Adipocyte (in vitro differentiated cells): Measurements from ENCODE around the gene LYSMD2.

Experiments used
- DNase-seq: peaks from one replicate; pipeline ENCODE4 v3.0.0-alpha.2; 2015; ENCODE audit warnings: low read depth
- H3K27me3 ChIP-seq: replicated peaks from 2 replicates; pipeline ENCODE4 v1.7.0; 2013; ENCODE audit warnings: mild to moderate bottlenecking, low read length, moderate library complexity; ENCODE audit not compliant: control insufficient read depth, insufficient read depth
- H3K36me3 ChIP-seq: 2 replicates; pipeline ENCODE4 v1.7.0; 2013; ENCODE audit warnings: low read length, mild to moderate bottlenecking, moderate library complexity; ENCODE audit not compliant: control insufficient read depth, insufficient read depth, severe bottlenecking
- H3K4me1 ChIP-seq: 2 replicates; pipeline ENCODE4 v1.7.0; 2013; ENCODE audit warnings: mild to moderate bottlenecking, low read length, moderate library complexity; ENCODE audit not compliant: control insufficient read depth, insufficient read depth
- H3K4me3 ChIP-seq: 2 replicates; pipeline ENCODE4 v1.7.0; 2013; ENCODE audit warnings: mild to moderate bottlenecking, low read length, moderate library complexity
- H3K9ac ChIP-seq: 2 replicates; pipeline ENCODE4 v1.7.0; 2013; ENCODE audit warnings: mild to moderate bottlenecking, low read length, moderate library complexity
- H3K9me3 ChIP-seq: 2 replicates; pipeline ENCODE4 v1.7.0; 2013; ENCODE audit warnings: mild to moderate bottlenecking, low read length, moderate library complexity; ENCODE audit not compliant: control insufficient read depth

LYSMD2 gene

GRCh38 chr15:51681303-51681963 lies 56.0 kb downstream of the LYSMD2 start, which contains the start of gene SCG3:
TSS of gene SCG3 (plus strand) at chr15:51681503. CDS start at chr15:51681756, 253 bp downstream.
- peaks cover 3% of the 10 kb centered on the region for H3K4me1 ChIP-seq

DNA sequence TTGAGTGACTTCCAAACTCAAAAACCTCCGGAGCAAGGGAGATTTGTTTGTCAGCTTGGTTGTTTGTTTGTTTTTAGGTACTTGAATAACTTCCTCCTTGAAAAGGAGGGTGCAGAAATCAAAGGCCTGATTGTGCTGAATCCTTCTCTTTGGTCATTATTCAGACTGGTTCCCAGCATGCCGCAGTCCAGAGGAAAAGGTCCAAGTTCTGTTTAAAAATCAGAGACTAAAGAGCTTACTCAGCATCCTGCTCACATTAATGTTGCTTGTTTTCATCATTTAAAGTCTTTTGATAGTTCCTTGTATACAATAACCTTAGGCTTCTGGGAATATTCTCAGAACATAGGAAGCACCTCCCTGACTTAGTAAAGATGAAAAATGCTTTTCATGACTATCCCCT lies 57.1 kb downstream of the LYSMD2 start:
- DNase-seq: no peak
- Histone ChIP-seq H3K9ac (no peak overlapping the region), H3K4me3 (no peak overlapping the region), H3K4me1 (peaks cover 3% of the 10 kb centered on the region), H3K9me3 (no peaks in the 10 kb centered on the region), H3K27me3 (peaks cover 41% of the 10 kb centered on the region), H3K36me3 (no peaks in the 10 kb centered on the region)

More at GRCh38 chr15:51681303-51681963, 56.0 kb downstream of the LYSMD2 start, which contains the start of gene SCG3:
- Histone ChIP-seq H3K4me3 (no peak within 1 kb of the TSS), H3K9me3 (no peaks in the 10 kb centered on the region), H3K9ac (no peak within 1 kb of the TSS), H3K36me3 (no peaks in the 10 kb centered on the region), H3K27me3 (peaks cover 45% of the 10 kb centered on the region)
- peak; percentile 60 for DNase-seq

DNA sequence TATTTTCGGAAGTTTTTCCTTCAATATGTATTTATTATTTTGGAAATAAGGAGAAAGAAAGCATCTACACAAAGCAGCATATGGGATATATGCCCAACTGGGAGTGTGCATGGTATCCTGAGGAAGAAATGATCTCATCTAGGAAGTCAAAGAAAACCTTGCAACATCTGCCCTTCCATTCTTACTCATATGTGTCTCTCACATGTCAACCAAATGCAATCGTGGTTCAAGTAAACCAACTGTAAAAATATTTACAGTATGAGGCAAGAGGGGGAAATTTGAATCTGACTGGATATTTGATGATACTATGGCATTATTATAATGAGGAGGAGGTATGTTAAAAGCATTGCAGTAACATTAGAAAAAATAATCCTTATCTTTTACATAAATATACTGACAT lies 59.4 kb downstream of the LYSMD2 start:
- peaks cover 32% of the 10 kb centered on the region for H3K27me3 ChIP-seq
- H3K9me3 ChIP-seq: no peaks in the 10 kb centered on the region
- no peak overlapping the region for H3K4me3 ChIP-seq
- H3K4me1 ChIP-seq: peaks cover 3% of the 10 kb centered on the region
- H3K9ac ChIP-seq: no peak overlapping the region
- H3K36me3 ChIP-seq: no peaks in the 10 kb centered on the region
- no peak for DNase-seq

GRCh38 chr15:51677452-51677851 lies 60.0 kb downstream of the LYSMD2 start:
- no peak overlapping the region for H3K9ac ChIP-seq
- H3K27me3 ChIP-seq: peaks cover 26% of the 10 kb centered on the region
- H3K4me1 ChIP-seq: peaks cover 3% of the 10 kb centered on the region
- no peaks in the 10 kb centered on the region for H3K36me3 ChIP-seq
- no peaks in the 10 kb centered on the region for H3K9me3 ChIP-seq
- no peak for DNase-seq
- no peak overlapping the region for H3K4me3 ChIP-seq

- H3K36me3 ChIP-seq: no peaks in the 10 kb centered on the region
- H3K27me3 ChIP-seq: peaks cover 26% of the 10 kb centered on the region
- H3K9ac ChIP-seq: no peak overlapping the region
- H3K4me3 ChIP-seq: no peak overlapping the region
- DNase-seq: no peak
- H3K4me1 ChIP-seq: peaks cover 3% of the 10 kb centered on the region
- H3K9me3 ChIP-seq: no peaks in the 10 kb centered on the region
Measured at GRCh38 chr15:51677021-51677420, 60.4 kb downstream of the LYSMD2 start.

DNA sequence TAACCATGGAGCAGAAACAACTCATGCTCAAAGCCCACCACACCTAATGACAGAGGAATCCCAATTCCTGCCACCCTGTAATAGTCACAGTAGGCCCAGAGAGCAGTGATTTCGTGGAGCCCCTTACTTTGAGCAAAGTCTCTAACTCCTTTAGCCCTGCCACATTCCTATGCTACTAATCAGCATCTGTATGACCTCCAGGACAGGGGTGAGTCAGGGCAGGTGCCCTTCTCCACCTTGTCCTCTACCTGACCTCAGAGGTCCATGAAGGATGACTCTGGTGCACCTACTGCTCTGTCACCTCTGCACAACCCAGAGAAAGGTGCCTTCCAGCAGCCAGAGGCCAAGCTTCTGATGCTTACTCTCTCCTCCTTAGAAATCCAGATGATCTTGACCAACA lies 62.2 kb downstream of the LYSMD2 start:
- Histone ChIP-seq H3K27me3 (peaks cover 21% of the 10 kb centered on the region), H3K9ac (no peak overlapping the region), H3K4me3 (no peak overlapping the region), H3K4me1 (no peaks in the 10 kb centered on the region), H3K9me3 (no peaks in the 10 kb centered on the region), H3K36me3 (no peaks in the 10 kb centered on the region)
- no peak for DNase-seq
